OCI-M2 (cell line): ENCODE measurements around the gene NAA11.
"Not testable (repeated sequence)": the region's sequence is repeated elsewhere in the genome, so short reads cannot be mapped to it uniquely, and the experiment has no call there.

Experiments
- DNase-seq: peaks from one replicate; lab custom pipeline; 2025; ENCODE audit not compliant: unreplicated experiment; lab: John Stamatoyannopoulos, UW

Gene NAA11

GRCh38 chr4:79311279-79311678 is 14.6 kb downstream of the NAA11 start:
- no peak for DNase-seq

- DNase-seq = no peak
Observed at GRCh38 chr4:79308971-79309370, 16.9 kb downstream of the NAA11 start.

- no peak for DNase-seq
Observed at GRCh38 chr4:79308137-79308536, 17.7 kb downstream of the NAA11 start.

GRCh38 chr4:79306795-79307194 is 19.1 kb downstream of the NAA11 start:
- DNase-seq = no peak

- no peak for DNase-seq
Observed at GRCh38 chr4:79300280-79300679, 25.6 kb downstream of the NAA11 start.

GRCh38 chr4:79298484-79298883 is 27.4 kb downstream of the NAA11 start:
- no peak for DNase-seq

GRCh38 chr4:79298027-79298426 is 27.8 kb downstream of the NAA11 start:
- DNase-seq = no peak

- DNase-seq = no peak
Observed at GRCh38 chr4:79297479-79297878, 28.4 kb downstream of the NAA11 start.

- no peak for DNase-seq
Observed at GRCh38 chr4:79296768-79297428, 29.0 kb downstream of the NAA11 start.

- DNase-seq = no peak
Observed at GRCh38 chr4:79295086-79295485, 30.8 kb downstream of the NAA11 start.

- DNase-seq = no peak
Observed at GRCh38 chr4:79294064-79294463, 31.8 kb downstream of the NAA11 start.

- DNase-seq = no peak
Observed at GRCh38 chr4:79292008-79292407, 33.9 kb downstream of the NAA11 start.

- DNase-seq = no peak
Observed at GRCh38 chr4:79290376-79290775, 35.5 kb downstream of the NAA11 start.

GRCh38 chr4:79288185-79288584 is 37.7 kb downstream of the NAA11 start:
- no peak for DNase-seq

GRCh38 chr4:79287718-79288117 is 38.1 kb downstream of the NAA11 start:
- no peak for DNase-seq

- no peak for DNase-seq
Observed at GRCh38 chr4:79287076-79287475, 38.8 kb downstream of the NAA11 start.

- no peak for DNase-seq
Observed at GRCh38 chr4:79281566-79282359, 44.1 kb downstream of the NAA11 start.

- DNase-seq = not testable (repeated sequence)
Observed at GRCh38 chr4:79277467-79277866, 48.4 kb downstream of the NAA11 start.

GRCh38 chr4:79273915-79274314 is 51.9 kb downstream of the NAA11 start:
- no peak for DNase-seq

- no peak for DNase-seq
Observed at GRCh38 chr4:79272761-79273160, 53.1 kb downstream of the NAA11 start.

GRCh38 chr4:79272126-79272525 is 53.7 kb downstream of the NAA11 start:
- DNase-seq = no peak

GRCh38 chr4:79267671-79268070 is 58.2 kb downstream of the NAA11 start:
- no peak for DNase-seq
